HepG2 (cell line): ENCODE measurements around the gene SOSTDC1. TPM values are rescaled to one million over a fixed set of nuclear protein-coding genes. Genes with fewer than 3 reads are reported as not detected.

Source experiments
- ATAC-seq: fragments of 200-7000 bp; cut with Tn5 transposase; 3 replicates; pipeline ENCODE4 v1.9.1; 2020; ENCODE audit warnings: mild to moderate bottlenecking, moderate library complexity
- BruUV-seq: library from RNA; stranded (reverse); fragments of 400-500 nt; replicated peaks from 2 replicates; lab custom pipeline; 2021; lab: Mats Ljungman, UMichigan
- CTCF ChIA-PET: fragments of 300-600 bp; formaldehyde crosslinking; extraction: SDS; loops from one replicate; lab custom pipeline; 2021; ENCODE audit warnings: low total read pairs, inconsistent platforms, low intra/inter-chr PET ratio; lab: Yijun Ruan, JAX
- POLR2A ChIA-PET: fragments of 350-600 bp; sonication (Branson Sonifier 250); formaldehyde crosslinking; loops from one replicate; lab custom pipeline; 2020; ENCODE audit warnings: antibody characterized with exemption, inconsistent platforms; lab: Yijun Ruan, JAX
- DNase-seq: peaks from one replicate; pipeline ENCODE4 v3.0.0-alpha.2; 2015; ENCODE audit warnings: low spot score
- FAIRE-seq: peaks from 3 replicates; lab custom pipeline; 2011; peaks lifted over from hg19 to GRCh38; lab: Jason Lieb, UNC
- H2AFZ ChIP-seq: one replicate; pipeline ENCODE4 v1.6.1; 2011; ENCODE audit warnings: low read length, inconsistent platforms
- H3K27ac ChIP-seq: fragments of 300-600 bp; 3 replicates; pipeline ENCODE4 v1.8.0; 2011; ENCODE audit warnings: mixed run types, mild to moderate bottlenecking, mixed read lengths, low read length, inconsistent platforms; ENCODE audit not compliant: insufficient read depth; ENCODE audit errors: extremely low read length
- H3K27me3 ChIP-seq, 2 experiments: fragments of 200-600 bp in 1 of 2; 2 replicates in 1 of 2; 3 replicates in 1 of 2; pipeline versions ENCODE4 v1.6.0 to v1.8.0; 2011; ENCODE audit warnings: low read length in 2 of 2, mild to moderate bottlenecking in 2 of 2, moderate library complexity in 2 of 2, inconsistent platforms in 1 of 2; ENCODE audit not compliant: insufficient read depth in 2 of 2, control insufficient read depth in 1 of 2
- H3K36me3 ChIP-seq, 2 experiments: fragments of 200-600 bp in 1 of 2; replicated peaks in 1 of 2; 2 replicates in 1 of 2; 3 replicates in 1 of 2; pipeline versions ENCODE4 v1.5.1 to v1.8.0; 2011; ENCODE audit warnings: low read length in 2 of 2, inconsistent platforms in 1 of 2; ENCODE audit not compliant: insufficient read depth in 2 of 2, control insufficient read depth in 1 of 2
- H3K4me1 ChIP-seq: 2 replicates; pipeline ENCODE4 v1.5.1; 2012; ENCODE audit warnings: low read length, inconsistent platforms; ENCODE audit not compliant: insufficient read depth
- H3K4me2 ChIP-seq: 2 replicates; pipeline ENCODE4 v1.6.0; 2011; ENCODE audit warnings: low read depth, low read length, inconsistent platforms
- H3K4me3 ChIP-seq, 3 experiments: fragments of 200-600 bp in 1 of 3; sonication (generic), shearing (Covaris generic) in 1 of 3; replicated peaks in 1 of 3; 2 replicates each; pipeline ENCODE4 v1.5.1; 2011 to 2016; ENCODE audit warnings: low read length in 3 of 3, inconsistent platforms in 2 of 3, low read depth in 2 of 3, mild to moderate bottlenecking in 2 of 3, control low read depth in 1 of 3, mixed read lengths in 1 of 3; ENCODE audit not compliant: insufficient read depth in 1 of 3
- H3K79me2 ChIP-seq: one replicate; pipeline ENCODE4 v1.6.1; 2011; ENCODE audit warnings: low read length, inconsistent platforms; ENCODE audit not compliant: insufficient read depth
- H3K9ac ChIP-seq: 2 replicates; pipeline ENCODE4 v1.6.0; 2011; ENCODE audit warnings: mild to moderate bottlenecking, low read depth, low read length, inconsistent platforms; ENCODE audit not compliant: insufficient read depth
- H3K9me3 ChIP-seq: 2 replicates; pipeline ENCODE4 v1.5.1; 2012; ENCODE audit warnings: mild to moderate bottlenecking, low read length
- H4K20me1 ChIP-seq: 2 replicates; pipeline ENCODE4 v1.6.0; 2011; ENCODE audit warnings: inconsistent platforms, mild to moderate bottlenecking, low read length, moderate library complexity; ENCODE audit not compliant: insufficient read depth
- BCL3 ChIP-seq: sonication (generic); formaldehyde crosslinking; IDR thresholded peaks from 2 replicates; pipeline ENCODE4 v1.5.1; 2020; ENCODE audit warnings: mild to moderate bottlenecking, missing genetic modification reagents, moderate library complexity
- FOXJ3 ChIP-seq: sonication (generic); formaldehyde crosslinking; IDR thresholded peaks from 2 replicates; pipeline ENCODE4 v1.4.0; 2020; ENCODE audit warnings: missing genetic modification reagents, mild to moderate bottlenecking, borderline replicate concordance
- GZF1 ChIP-seq: sonication (generic); formaldehyde crosslinking; IDR thresholded peaks from 2 replicates; pipeline ENCODE4 v1.5.1; 2020; ENCODE audit warnings: mild to moderate bottlenecking, missing genetic modification reagents
- KDM4B ChIP-seq: sonication (generic); formaldehyde crosslinking; IDR thresholded peaks from 2 replicates; pipeline ENCODE4 v1.4.0; 2020; ENCODE audit warnings: missing genetic modification reagents
- MIXL1 ChIP-seq: IDR thresholded peaks from 2 replicates; pipeline ENCODE4 v1.6.1; 2016
- NONO ChIP-seq, 2 experiments: fragments of 450-650 bp in 1 of 2; sonication (generic) in 1 of 2; formaldehyde crosslinking in 1 of 2; IDR thresholded peaks in 1 of 2; conservative IDR thresholded peaks in 1 of 2; 2 replicates each; pipeline versions ENCODE4 v1.6.1 to v1.8.0; 2017 to 2022; ENCODE audit warnings: mild to moderate bottlenecking in 1 of 2, missing genetic modification reagents in 1 of 2, moderate library complexity in 1 of 2
- PHF20 ChIP-seq: sonication (generic); formaldehyde crosslinking; IDR thresholded peaks from 2 replicates; pipeline ENCODE4 v1.5.0; 2020; ENCODE audit warnings: mild to moderate bottlenecking, missing genetic modification reagents
- PLSCR1 ChIP-seq: sonication (generic); formaldehyde crosslinking; IDR thresholded peaks from 2 replicates; pipeline ENCODE4 v1.5.0; 2020; ENCODE audit warnings: missing genetic modification reagents, mild to moderate bottlenecking, borderline replicate concordance
- REPIN1 ChIP-seq: sonication (generic); formaldehyde crosslinking; IDR thresholded peaks from 2 replicates; pipeline ENCODE4 v1.8.0; 2022; ENCODE audit warnings: missing genetic modification reagents, low read depth, mild to moderate bottlenecking, borderline replicate concordance
- SNAPC5 ChIP-seq: sonication (generic); formaldehyde crosslinking; IDR thresholded peaks from 2 replicates; pipeline ENCODE4 v1.8.1; 2023; ENCODE audit warnings: mild to moderate bottlenecking, missing genetic modification reagents, borderline replicate concordance
- TGIF2 ChIP-seq: IDR thresholded peaks from 2 replicates; pipeline ENCODE4 v1.6.1; 2016; ENCODE audit warnings: control low read depth, missing compliant biosample characterization
- ZFAT ChIP-seq: sonication (generic); formaldehyde crosslinking; conservative IDR thresholded peaks from 2 replicates; pipeline ENCODE4 v1.8.1; 2023; ENCODE audit warnings: missing genetic modification reagents, inconsistent platforms
- ZKSCAN8 ChIP-seq: IDR thresholded peaks from 2 replicates; pipeline ENCODE4 v1.6.1; 2016; ENCODE audit warnings: borderline replicate concordance, missing genetic modification reagents, missing compliant biosample characterization
- ZNF235 ChIP-seq: sonication (generic); formaldehyde crosslinking; IDR thresholded peaks from 2 replicates; pipeline ENCODE4 v1.8.1; 2023; ENCODE audit warnings: mild to moderate bottlenecking, missing genetic modification reagents, borderline replicate concordance
- ZNF280D ChIP-seq: sonication (generic); formaldehyde crosslinking; IDR thresholded peaks from 2 replicates; pipeline ENCODE4 v1.5.1; 2020; ENCODE audit warnings: mild to moderate bottlenecking, missing genetic modification reagents
- ZNF317 ChIP-seq: sonication (generic); formaldehyde crosslinking; IDR thresholded peaks from 2 replicates; pipeline ENCODE4 v1.5.0; 2020; ENCODE audit warnings: mild to moderate bottlenecking, missing genetic modification reagents
- ZNF530 ChIP-seq: sonication (generic); formaldehyde crosslinking; IDR thresholded peaks from 2 replicates; pipeline ENCODE4 v1.5.0; 2020; ENCODE audit warnings: low read depth, mild to moderate bottlenecking, missing genetic modification reagents
- ZNF766 ChIP-seq: sonication (generic); formaldehyde crosslinking; IDR thresholded peaks from 2 replicates; pipeline ENCODE4 v1.5.0; 2020; ENCODE audit warnings: missing genetic modification reagents, borderline replicate concordance
- WGBS: methylation state at CpG from one replicate; pipeline ENCODE4 v1.1.6; 2017; ENCODE audit warnings: low lambda C conversion rate; 5-methylcytosine and 5-hydroxymethylcytosine counted together
- in situ Hi-C: cut with HindIII; loops from 2 replicates; pipeline ENCODE4 v1.10.0; 2017; ENCODE audit warnings: low pct_unique_long_range_greater_than_20kb; ENCODE audit not compliant: extremely low pct_ligation_motif_present
- intact Hi-C: fragments of 100-400 bp; cut with micrococcal nuclease; formaldehyde crosslinking; loops from one replicate; pipeline ENCODE4 v1.10.0; 2022; ENCODE audit not compliant: unreplicated experiment
- polyA plus RNA-seq, 8 experiments: library from polyadenylated mRNA; depleted of rRNA in 3 of 8; stranded (reverse) in 7 of 8; unstranded in 1 of 8; fragments of >200 nt; fragmentation: Illumina TruSeq in 4 of 8; extraction: Trizol in 4 of 8; gene quantifications; 2 replicates each; pipeline versions ENCODE4 v1.2.1 to v1.2.3, GENCODE V29; 2011 to 2016; ENCODE audit warnings: low read depth in 4 of 8, missing spikeins in 1 of 8, mixed read lengths in 1 of 8; ENCODE audit not compliant: insufficient read depth in 1 of 8
- total RNA-seq, 5 experiments: library from RNA; depleted of rRNA; stranded (reverse); fragments of >200 nt; fragmentation: Illumina TruSeq; extraction: Trizol; gene quantifications; 2 replicates each; pipeline ENCODE4 v1.2.3, GENCODE V29; 2016; ENCODE audit warnings: low read depth in 1 of 5

The SOSTDC1 gene
- total and polyA plus RNA-seq, 2 of the 13 experiments (the other 11 are each of a cell fraction or from before 2014, with no cell fraction given), result not detected

GRCh38 chr7:16421333-16422102 is 44.0 kb downstream of the SOSTDC1 start, which contains the start of gene CRPPA:
CRPPA (minus strand) TSS chr7:16421538; CDS start chr7:16421322, 216 bp downstream.
- ATAC-seq (peak; percentile 77), DNase-seq (peak; percentile 34), FAIRE-seq (peak; percentile 59)
- BruUV-seq, result TSS peak; percentile 74
- no peaks in the 10 kb centered on the region for H4K20me1 ChIP-seq
- in situ Hi-C loops (no loop called here), intact Hi-C loops (loop anchor here (5.0 kb wide), 1 partner anchor 71 kb away; no protein-coding TSS in a partner anchor)
- no peaks in the 10 kb centered on the region for H3K27me3 ChIP-seq
- no peaks in the 10 kb centered on the region for H3K79me2 ChIP-seq
- peak within 1 kb of the TSS; percentile 85 for H2AFZ ChIP-seq
- peak within 1 kb of the TSS; percentile 99 for H3K4me2 ChIP-seq
- H3K4me3 ChIP-seq, result peak within 1 kb of the TSS; percentile 56 to 77 (median 69)
- no peaks in the 10 kb centered on the region for H3K36me3 ChIP-seq
- ChIA-PET POLR2A (interaction anchor here (0.9 to 2.4 kb wide), 3 partner anchors 30 to 224 kb away, joined by 3 to 6 read pairs (median 4); partner anchors contain the start of genes ANKMY2 and BZW2), CTCF (no interaction called here)
- H3K4me1 ChIP-seq, result peaks cover 24% of the 10 kb centered on the region
- WGBS, result 3% methylated on average over 9 of the region's 50 CpGs
- peak within 1 kb of the TSS; percentile 75 for H3K27ac ChIP-seq
- peak within 1 kb of the TSS; percentile 75 for H3K9ac ChIP-seq
- no peaks in the 10 kb centered on the region for H3K9me3 ChIP-seq
- TF ChIP-seq ZKSCAN8 (CRISPR knock-in tag), result no peak
- TF ChIP-seq TGIF2 (CRISPR knock-in tag), result no peak
- no peak for TF ChIP-seq KDM4B (CRISPR knock-in tag)
- TF ChIP-seq MIXL1 (CRISPR knock-in tag), result peak; percentile 32; the same call in 1 of the 2 replicates
- no peak for TF ChIP-seq BCL3 (CRISPR knock-in tag)
- peak; percentile 71; the same call in 1 of the 2 replicates for TF ChIP-seq ZFAT (CRISPR knock-in tag)
- no peak for TF ChIP-seq FOXJ3 (CRISPR knock-in tag)
- peak; percentile 26; the same call in 1 of the 2 replicates for TF ChIP-seq REPIN1 (CRISPR knock-in tag)
- TF ChIP-seq ZNF766, result 0 out of 2 replicates have a peak, but pooled peaks have one; percentile 39
- TF ChIP-seq GZF1 (CRISPR knock-in tag), result peak; percentile 39; the same call in 1 of the 2 replicates
- TF ChIP-seq PLSCR1 (CRISPR knock-in tag), result no peak
- TF ChIP-seq ZNF235 (CRISPR knock-in tag), result no peak; the same call in 1 of the 2 replicates
- no peak for TF ChIP-seq ZNF280D
- TF ChIP-seq NONO (IDR thresholded peaks at IDR 0.05), result no peak
- TF ChIP-seq NONO (CRISPR knock-in tag; conservative IDR thresholded peaks at IDR 0.05), result no peak; the same call in 1 of the 2 replicates
- 0 out of 2 replicates have a peak, but pooled peaks have one; percentile 32 for TF ChIP-seq SNAPC5 (CRISPR knock-in tag)
- no peak for TF ChIP-seq ZNF530
- TF ChIP-seq PHF20 (CRISPR knock-in tag), result peak; percentile 10; the same call in 1 of the 2 replicates
- TF ChIP-seq ZNF317 (CRISPR knock-in tag), result no peak
